ENCODE results near the gene SEC14L1. TPM values are rescaled to one million over a fixed set of nuclear protein-coding genes. Genes with fewer than 3 reads are reported as not detected.

The SEC14L1 gene
- total and polyA plus RNA-seq, 2 of the 8 experiments (the other 6 are each of a cell fraction or from before 2014, with no cell fraction given), result 27.2 to 74.4 TPM

DNA sequence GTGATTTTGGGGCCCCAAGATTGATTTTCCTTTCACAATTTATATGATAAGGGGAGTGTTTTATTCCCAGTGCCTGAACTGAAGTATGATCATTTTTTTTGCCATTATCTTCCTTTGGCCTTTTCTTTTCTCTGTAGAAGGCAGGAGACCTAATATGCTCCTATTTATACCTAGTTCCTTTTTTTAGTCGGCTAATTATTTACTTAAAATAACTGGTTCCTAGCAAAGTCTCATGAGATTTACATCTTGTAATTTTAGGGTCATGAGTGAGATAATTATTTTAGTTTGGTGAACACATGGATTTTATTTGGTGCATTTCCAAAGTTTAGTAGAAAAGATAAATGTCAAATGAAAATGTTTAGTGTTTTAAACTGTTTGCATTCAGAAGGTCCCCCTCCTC lies 24.8 kb downstream of the SEC14L1 start (continued):
- no peak for TF ChIP-seq CTBP2 (IDR thresholded peaks at IDR 0.05; ENCODE audit: borderline replicate concordance, insufficient read depth, insufficient read length, low read length)
- no peak for TF ChIP-seq HDAC2 (IDR thresholded peaks at IDR 0.05; ENCODE audit: borderline replicate concordance in 1 of 2, low read depth in 2 of 2, low read length in 2 of 2)
- TF ChIP-seq POLR2A (IDR thresholded peaks at IDR 0.05; ENCODE audit: control extremely low read depth in 1 of 2, low read depth in 2 of 2, low read length in 2 of 2), result no peak
